HEK293 (cell line): ENCODE data around the gene AGAP1.

ENCODE experiments used
- CTCF ChIA-PET: fragments of 350-600 bp; formaldehyde crosslinking; extraction: SDS; loops from one replicate; lab custom pipeline; 2021; ENCODE audit warnings: antibody characterized with exemption; lab: Yijun Ruan, JAX
- POLR2A ChIA-PET: fragments of 300-600 bp; formaldehyde crosslinking; extraction: SDS; loops from one replicate; lab custom pipeline; 2020; ENCODE audit warnings: antibody characterized with exemption, inconsistent platforms; lab: Yijun Ruan, JAX
- H3K27ac ChIP-seq: fragments of 200-500 bp; sonication (Bioruptor generic); 2 replicates; pipeline ENCODE4 v1.5.1; 2014; ENCODE audit warnings: low read depth, low read length, control low read depth, inconsistent platforms; ENCODE audit errors: extremely low read depth
- H3K36me3 ChIP-seq, 2 experiments: fragments of 200-500 bp in 1 of 2; sonication (Bioruptor generic) in 1 of 2; 1 replicate in 1 of 2; 2 replicates in 1 of 2; pipeline ENCODE4 v1.5.1; 2014 to 2017; ENCODE audit warnings: inconsistent platforms in 2 of 2, low read length in 2 of 2; ENCODE audit not compliant: control insufficient read depth in 2 of 2, insufficient read depth in 1 of 2
- H3K4me1 ChIP-seq: fragments of 200-500 bp; sonication (Bioruptor generic); 2 replicates; pipeline ENCODE4 v1.5.1; 2014; ENCODE audit warnings: mild to moderate bottlenecking, low read length, inconsistent platforms; ENCODE audit not compliant: control insufficient read depth, insufficient read depth
- H3K4me3 ChIP-seq: 2 replicates; pipeline ENCODE4 v1.5.1; 2011; ENCODE audit warnings: low read depth, mild to moderate bottlenecking, control low read depth, low read length, moderate library complexity
- H3K9me3 ChIP-seq: fragments of 200-500 bp; sonication (Bioruptor generic); 2 replicates; pipeline ENCODE4 v1.5.1; 2014; ENCODE audit warnings: low read depth, low read length, inconsistent platforms; ENCODE audit not compliant: control insufficient read depth, insufficient read depth
- REPIN1 ChIP-seq: fragments of 450-650 bp; formaldehyde crosslinking; IDR thresholded peaks from 2 replicates; pipeline ENCODE4 v1.5.1; 2017; ENCODE audit warnings: missing biosample characterization, missing genetic modification characterization, low read depth
- REST ChIP-seq: fragments of 450-650 bp; formaldehyde crosslinking; IDR thresholded peaks from 2 replicates; pipeline ENCODE4 v1.5.1; 2016; ENCODE audit warnings: missing biosample characterization, missing genetic modification characterization
- SCRT1 ChIP-seq: fragments of 450-650 bp; formaldehyde crosslinking; IDR thresholded peaks from 2 replicates; pipeline ENCODE4 v1.5.1; 2016; ENCODE audit warnings: missing biosample characterization, missing genetic modification characterization, borderline replicate concordance
- YY2 ChIP-seq: fragments of 450-650 bp; formaldehyde crosslinking; IDR thresholded peaks from 2 replicates; pipeline ENCODE4 v1.5.1; 2016; ENCODE audit warnings: missing biosample characterization, missing genetic modification characterization
- ZBTB8A ChIP-seq: fragments of 450-650 bp; formaldehyde crosslinking; IDR thresholded peaks from 2 replicates; pipeline ENCODE4 v1.5.1; 2016; ENCODE audit warnings: missing biosample characterization, missing genetic modification characterization
- ZEB2 ChIP-seq: fragments of 450-650 bp; formaldehyde crosslinking; IDR thresholded peaks from 2 replicates; pipeline ENCODE4 v1.5.1; 2016; ENCODE audit warnings: missing biosample characterization, missing genetic modification characterization
- ZNF19 ChIP-seq: fragments of 450-650 bp; formaldehyde crosslinking; IDR thresholded peaks from 2 replicates; pipeline ENCODE4; 2016; ENCODE audit warnings: missing biosample characterization, missing genetic modification characterization, low read depth
- ZNF211 ChIP-seq: fragments of 450-650 bp; formaldehyde crosslinking; IDR thresholded peaks from 2 replicates; pipeline ENCODE4 v1.5.1; 2016; ENCODE audit warnings: low read depth, missing biosample characterization, missing genetic modification characterization
- ZNF266 ChIP-seq: fragments of 450-650 bp; formaldehyde crosslinking; IDR thresholded peaks from 2 replicates; pipeline ENCODE4 v1.5.1; 2016; ENCODE audit warnings: missing biosample characterization, missing genetic modification characterization, low read depth
- ZNF354C ChIP-seq: fragments of 450-650 bp; formaldehyde crosslinking; IDR thresholded peaks from 2 replicates; pipeline ENCODE4 v1.5.1; 2016; ENCODE audit warnings: missing biosample characterization, missing genetic modification characterization, low read depth, borderline replicate concordance
- ZNF423 ChIP-seq: fragments of 450-650 bp; formaldehyde crosslinking; IDR thresholded peaks from 2 replicates; pipeline ENCODE4 v1.5.1; 2016; ENCODE audit warnings: missing biosample characterization, missing genetic modification characterization
- ZNF549 ChIP-seq: fragments of 450-650 bp; IDR thresholded peaks from 2 replicates; pipeline ENCODE4 v1.5.1; 2018; ENCODE audit warnings: missing biosample characterization, missing genetic modification characterization, mild to moderate bottlenecking, inconsistent platforms, moderate library complexity
- ZNF585B ChIP-seq: fragments of 450-650 bp; formaldehyde crosslinking; IDR thresholded peaks from 2 replicates; pipeline ENCODE4 v1.5.1; 2016; ENCODE audit warnings: missing biosample characterization, missing genetic modification characterization
- ZNF600 ChIP-seq: fragments of 450-650 bp; formaldehyde crosslinking; IDR thresholded peaks from 2 replicates; pipeline ENCODE4 v1.5.1; 2016; ENCODE audit warnings: missing biosample characterization, missing genetic modification characterization
- ZNF610 ChIP-seq: fragments of 450-650 bp; formaldehyde crosslinking; IDR thresholded peaks from 2 replicates; pipeline ENCODE4 v1.5.1; 2016; ENCODE audit warnings: missing biosample characterization, missing genetic modification characterization, borderline replicate concordance
- ZNF654 ChIP-seq: fragments of 450-650 bp; formaldehyde crosslinking; IDR thresholded peaks from 2 replicates; pipeline ENCODE4 v1.5.1; 2016; ENCODE audit warnings: low read depth, missing biosample characterization, missing genetic modification characterization
- ZNF837 ChIP-seq: fragments of 450-650 bp; formaldehyde crosslinking; IDR thresholded peaks from 2 replicates; pipeline ENCODE4 v1.5.1; 2016; ENCODE audit warnings: missing biosample characterization, missing genetic modification characterization
- TF ChIP-seq, protein P1 (sequence below): fragments of 450-650 bp; formaldehyde crosslinking; IDR thresholded peaks from 2 replicates; pipeline ENCODE4 v1.5.1; 2017; ENCODE audit warnings: missing biosample characterization, missing genetic modification characterization
- TF ChIP-seq, protein P2 (sequence below): fragments of 450-650 bp; formaldehyde crosslinking; IDR thresholded peaks from 2 replicates; pipeline ENCODE4 v1.5.1; 2016; ENCODE audit warnings: missing biosample characterization, missing genetic modification characterization

The AGAP1 gene

DNA sequence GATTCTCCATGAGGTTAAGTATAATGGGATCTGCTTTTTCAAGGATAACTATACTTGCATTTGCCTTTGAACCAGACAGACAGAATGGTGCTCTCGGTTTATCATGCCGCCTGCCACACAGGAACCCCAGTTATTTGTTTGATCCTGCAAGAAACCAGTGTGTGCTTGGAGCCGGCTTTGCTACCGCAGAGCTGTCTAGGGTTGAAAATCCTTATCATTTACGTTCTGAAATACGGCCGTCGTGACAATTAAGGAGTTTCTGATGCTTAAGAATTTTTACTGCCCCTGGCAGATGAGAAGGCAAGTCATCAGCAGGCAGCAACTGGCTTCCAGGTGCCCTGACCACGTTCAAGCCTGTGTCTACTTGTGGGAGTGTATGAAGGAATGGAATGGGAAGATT, 562.3 kb downstream of the AGAP1 start (continued):
- TF ChIP-seq, protein P1, sequence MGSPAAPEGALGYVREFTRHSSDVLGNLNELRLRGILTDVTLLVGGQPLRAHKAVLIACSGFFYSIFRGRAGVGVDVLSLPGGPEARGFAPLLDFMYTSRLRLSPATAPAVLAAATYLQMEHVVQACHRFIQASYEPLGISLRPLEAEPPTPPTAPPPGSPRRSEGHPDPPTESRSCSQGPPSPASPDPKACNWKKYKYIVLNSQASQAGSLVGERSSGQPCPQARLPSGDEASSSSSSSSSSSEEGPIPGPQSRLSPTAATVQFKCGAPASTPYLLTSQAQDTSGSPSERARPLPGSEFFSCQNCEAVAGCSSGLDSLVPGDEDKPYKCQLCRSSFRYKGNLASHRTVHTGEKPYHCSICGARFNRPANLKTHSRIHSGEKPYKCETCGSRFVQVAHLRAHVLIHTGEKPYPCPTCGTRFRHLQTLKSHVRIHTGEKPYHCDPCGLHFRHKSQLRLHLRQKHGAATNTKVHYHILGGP (tag by site-specific recombination): no peak
- no peak for TF ChIP-seq ZNF354C
- TF ChIP-seq ZNF837 (tag by site-specific recombination): no peak
- TF ChIP-seq ZNF549 (tag by site-specific recombination): no peak
- no peak for TF ChIP-seq ZNF600 (tag by site-specific recombination)
- no peak for TF ChIP-seq SCRT1 (tag by site-specific recombination)
- no peak for TF ChIP-seq ZNF610 (tag by site-specific recombination)
- TF ChIP-seq REST (tag by site-specific recombination): no peak
- TF ChIP-seq, all 188 proteins: peak for 0

- Histone ChIP-seq H3K4me1 (no peaks in the 10 kb centered on the region), H3K9me3 (peaks cover 6% of the 10 kb centered on the region; the same call in 1 of the 2 replicates), H3K27ac (no peak overlapping the region), H3K36me3 (peaks cover 0 to 4% of the 10 kb centered on the region in 2 experiments; a peak in 1 of 3 replicates), H3K4me3 (no peak overlapping the region)
- ChIA-PET CTCF (no interaction called here), POLR2A (no interaction called here)
- no peak for TF ChIP-seq SCRT1 (tag by site-specific recombination)
- no peak for TF ChIP-seq YY2
- TF ChIP-seq, protein P2, sequence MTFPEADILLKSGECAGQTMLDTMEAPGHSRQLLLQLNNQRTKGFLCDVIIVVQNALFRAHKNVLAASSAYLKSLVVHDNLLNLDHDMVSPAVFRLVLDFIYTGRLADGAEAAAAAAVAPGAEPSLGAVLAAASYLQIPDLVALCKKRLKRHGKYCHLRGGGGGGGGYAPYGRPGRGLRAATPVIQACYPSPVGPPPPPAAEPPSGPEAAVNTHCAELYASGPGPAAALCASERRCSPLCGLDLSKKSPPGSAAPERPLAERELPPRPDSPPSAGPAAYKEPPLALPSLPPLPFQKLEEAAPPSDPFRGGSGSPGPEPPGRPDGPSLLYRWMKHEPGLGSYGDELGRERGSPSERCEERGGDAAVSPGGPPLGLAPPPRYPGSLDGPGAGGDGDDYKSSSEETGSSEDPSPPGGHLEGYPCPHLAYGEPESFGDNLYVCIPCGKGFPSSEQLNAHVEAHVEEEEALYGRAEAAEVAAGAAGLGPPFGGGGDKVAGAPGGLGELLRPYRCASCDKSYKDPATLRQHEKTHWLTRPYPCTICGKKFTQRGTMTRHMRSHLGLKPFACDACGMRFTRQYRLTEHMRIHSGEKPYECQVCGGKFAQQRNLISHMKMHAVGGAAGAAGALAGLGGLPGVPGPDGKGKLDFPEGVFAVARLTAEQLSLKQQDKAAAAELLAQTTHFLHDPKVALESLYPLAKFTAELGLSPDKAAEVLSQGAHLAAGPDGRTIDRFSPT: no peak
- no peak for TF ChIP-seq ZNF211
- TF ChIP-seq ZBTB8A (tag by site-specific recombination): no peak
- TF ChIP-seq ZNF585B (tag by site-specific recombination): no peak
- TF ChIP-seq REPIN1 (tag by site-specific recombination): no peak
These were observed 563.5 kb downstream of the AGAP1 start for GRCh38 chr2:236057375-236057774.

DNA sequence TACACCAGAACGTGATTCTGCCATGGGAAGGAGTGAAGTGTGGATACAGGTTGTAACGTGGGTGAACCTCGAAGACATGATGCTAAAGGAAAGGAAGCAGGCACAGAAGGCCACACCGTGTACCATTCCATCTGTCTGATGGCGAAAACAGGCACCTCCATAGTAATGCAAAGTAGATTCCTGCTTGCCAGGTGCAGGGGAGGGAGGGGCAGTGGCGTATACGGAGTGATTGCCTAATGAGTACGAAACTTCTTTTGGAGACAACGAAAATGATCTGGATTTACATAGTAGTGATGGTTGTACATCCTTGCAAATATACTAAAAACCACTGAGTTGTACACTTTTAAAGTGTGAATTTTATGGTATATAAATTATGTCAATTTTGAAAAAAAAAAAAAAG, 567.7 kb downstream of the AGAP1 start:
- H3K9me3 ChIP-seq: peaks cover 6% of the 10 kb centered on the region; the same call in 1 of the 2 replicates
- H3K27ac ChIP-seq: no peak overlapping the region
- peaks cover 0 to 4% of the 10 kb centered on the region in 2 experiments; a peak in 1 of 3 replicates for H3K36me3 ChIP-seq
- CTCF ChIA-PET: no interaction called here
- H3K4me3 ChIP-seq: no peak overlapping the region
- TF ChIP-seq ZNF423 (tag by site-specific recombination) (no peak), ZNF19 (tag by site-specific recombination) (no peak), ZNF266 (tag by site-specific recombination) (no peak), ZNF837 (tag by site-specific recombination) (no peak), ZNF654 (tag by site-specific recombination) (no peak), ZEB2 (tag by site-specific recombination) (no peak)
- POLR2A ChIA-PET: no interaction called here
- H3K4me1 ChIP-seq: no peaks in the 10 kb centered on the region
